ENCODE data around the gene PPP1R15A.

The PPP1R15A gene

DNA sequence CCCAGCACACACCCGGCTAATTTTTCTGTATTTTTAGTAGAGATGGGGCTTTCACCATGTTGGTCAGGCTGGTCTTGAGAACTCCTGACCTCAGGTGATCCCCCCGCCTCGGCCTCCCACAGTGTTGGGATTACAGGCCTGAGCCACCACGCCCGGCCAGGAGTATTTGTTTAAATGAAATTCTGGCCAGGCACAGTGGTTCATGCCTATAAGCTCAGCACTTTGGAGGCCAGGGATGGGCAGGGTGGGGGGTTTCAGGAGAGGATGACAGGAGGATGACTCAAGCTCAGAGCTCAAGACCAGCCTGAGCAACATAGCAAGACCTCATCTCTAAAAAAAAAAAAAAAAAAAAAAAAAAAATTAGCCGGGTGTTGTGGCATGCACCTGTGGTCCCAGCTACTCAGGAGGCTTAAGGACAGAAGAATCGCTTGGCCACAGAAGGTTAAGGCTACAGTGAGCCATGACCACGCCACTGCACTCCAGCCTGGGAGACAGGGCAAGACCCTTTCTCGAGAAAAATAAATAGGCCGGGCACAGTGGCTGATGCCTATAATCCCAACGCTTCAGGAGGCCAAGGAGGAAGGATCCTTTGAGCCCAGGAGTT is 53.1 kb downstream of the PPP1R15A start:
- no peak for TF ChIP-seq ZFX (IDR thresholded peaks at IDR 0.05; ENCODE audit: borderline replicate concordance)
- TF ChIP-seq, protein P1, sequence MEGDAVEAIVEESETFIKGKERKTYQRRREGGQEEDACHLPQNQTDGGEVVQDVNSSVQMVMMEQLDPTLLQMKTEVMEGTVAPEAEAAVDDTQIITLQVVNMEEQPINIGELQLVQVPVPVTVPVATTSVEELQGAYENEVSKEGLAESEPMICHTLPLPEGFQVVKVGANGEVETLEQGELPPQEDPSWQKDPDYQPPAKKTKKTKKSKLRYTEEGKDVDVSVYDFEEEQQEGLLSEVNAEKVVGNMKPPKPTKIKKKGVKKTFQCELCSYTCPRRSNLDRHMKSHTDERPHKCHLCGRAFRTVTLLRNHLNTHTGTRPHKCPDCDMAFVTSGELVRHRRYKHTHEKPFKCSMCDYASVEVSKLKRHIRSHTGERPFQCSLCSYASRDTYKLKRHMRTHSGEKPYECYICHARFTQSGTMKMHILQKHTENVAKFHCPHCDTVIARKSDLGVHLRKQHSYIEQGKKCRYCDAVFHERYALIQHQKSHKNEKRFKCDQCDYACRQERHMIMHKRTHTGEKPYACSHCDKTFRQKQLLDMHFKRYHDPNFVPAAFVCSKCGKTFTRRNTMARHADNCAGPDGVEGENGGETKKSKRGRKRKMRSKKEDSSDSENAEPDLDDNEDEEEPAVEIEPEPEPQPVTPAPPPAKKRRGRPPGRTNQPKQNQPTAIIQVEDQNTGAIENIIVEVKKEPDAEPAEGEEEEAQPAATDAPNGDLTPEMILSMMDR (IDR thresholded peaks at IDR 0.05), result no peak
- H3K27ac ChIP-seq, result no peak overlapping the region
